HG03135 (cell line): ENCODE data around the gene ATP6V0A1.

Source experiments
- ATAC-seq: cut with Tn5 transposase; IDR thresholded peaks from one replicate; pipeline ENCODE4 v1.9.1; 2021; ENCODE audit warnings: mild to moderate bottlenecking, moderate library complexity; ENCODE audit not compliant: unreplicated experiment

The ATP6V0A1 gene

GRCh38 chr17:42518046-42518754 is 59.5 kb downstream of the ATP6V0A1 start:
- no peak for ATAC-seq

- no peak for ATAC-seq
Observed at GRCh38 chr17:42518755-42519545, 60.3 kb downstream of the ATP6V0A1 start.

GRCh38 chr17:42519546-42520491 is 61.1 kb downstream of the ATP6V0A1 start:
- no peak for ATAC-seq

- ATAC-seq, result no peak
Observed at GRCh38 chr17:42520540-42520951, 61.9 kb downstream of the ATP6V0A1 start.

GRCh38 chr17:42521036-42521435 is 62.4 kb downstream of the ATP6V0A1 start:
- no peak for ATAC-seq

GRCh38 chr17:42521666-42522262 is 63.1 kb downstream of the ATP6V0A1 start:
- no peak for ATAC-seq

- no peak for ATAC-seq
Observed at GRCh38 chr17:42522263-42522790, 63.6 kb downstream of the ATP6V0A1 start.

- ATAC-seq, result no peak
Observed at GRCh38 chr17:42522798-42523278, 64.2 kb downstream of the ATP6V0A1 start.

- ATAC-seq, result no peak
Observed at GRCh38 chr17:42525221-42525620, 66.5 kb downstream of the ATP6V0A1 start.

- ATAC-seq, result no peak
Observed at GRCh38 chr17:42526031-42526444, 67.4 kb downstream of the ATP6V0A1 start.

GRCh38 chr17:42527932-42528331 is 69.3 kb downstream of the ATP6V0A1 start:
- no peak for ATAC-seq

- ATAC-seq, result no peak
Observed at GRCh38 chr17:42529061-42529460, 70.4 kb downstream of the ATP6V0A1 start.

GRCh38 chr17:42530952-42531454 is 72.3 kb downstream of the ATP6V0A1 start:
- ATAC-seq, result no peak

- no peak for ATAC-seq
Observed at GRCh38 chr17:42531455-42532354, 73.0 kb downstream of the ATP6V0A1 start.

GRCh38 chr17:42535155-42536047 is 76.7 kb downstream of the ATP6V0A1 start:
- no peak for ATAC-seq

- ATAC-seq, result peak; percentile 85
Observed at GRCh38 chr17:42536048-42536371, 77.3 kb downstream of the ATP6V0A1 start, which contains the start of gene NAGLU. Gene NAGLU (plus strand): TSS chr17:42536241. CDS start chr17:42536273, 32 bp downstream.

- peak; percentile 45 for ATAC-seq
Observed at GRCh38 chr17:42536372-42537155, 77.9 kb downstream of the ATP6V0A1 start.
